B cell (primary cell): ENCODE measurements around the gene RAB8B.

Source experiments
- EZH2 ChIP-seq: IDR thresholded peaks from 2 replicates; pipeline ENCODE4 v1.6.1; 2012; ENCODE audit warnings: borderline replicate concordance, low read depth, mild to moderate bottlenecking, moderate library complexity, low read length; ENCODE audit not compliant: insufficient read depth, poor library complexity, severe bottlenecking
- TF ChIP-seq, protein P1 (sequence below): fragments of 200-600 bp; IDR thresholded peaks from one replicate; pipeline ENCODE4 v1.8.0; 2022; ENCODE audit warnings: antibody characterized with exemption, mild to moderate bottlenecking

DNA sequence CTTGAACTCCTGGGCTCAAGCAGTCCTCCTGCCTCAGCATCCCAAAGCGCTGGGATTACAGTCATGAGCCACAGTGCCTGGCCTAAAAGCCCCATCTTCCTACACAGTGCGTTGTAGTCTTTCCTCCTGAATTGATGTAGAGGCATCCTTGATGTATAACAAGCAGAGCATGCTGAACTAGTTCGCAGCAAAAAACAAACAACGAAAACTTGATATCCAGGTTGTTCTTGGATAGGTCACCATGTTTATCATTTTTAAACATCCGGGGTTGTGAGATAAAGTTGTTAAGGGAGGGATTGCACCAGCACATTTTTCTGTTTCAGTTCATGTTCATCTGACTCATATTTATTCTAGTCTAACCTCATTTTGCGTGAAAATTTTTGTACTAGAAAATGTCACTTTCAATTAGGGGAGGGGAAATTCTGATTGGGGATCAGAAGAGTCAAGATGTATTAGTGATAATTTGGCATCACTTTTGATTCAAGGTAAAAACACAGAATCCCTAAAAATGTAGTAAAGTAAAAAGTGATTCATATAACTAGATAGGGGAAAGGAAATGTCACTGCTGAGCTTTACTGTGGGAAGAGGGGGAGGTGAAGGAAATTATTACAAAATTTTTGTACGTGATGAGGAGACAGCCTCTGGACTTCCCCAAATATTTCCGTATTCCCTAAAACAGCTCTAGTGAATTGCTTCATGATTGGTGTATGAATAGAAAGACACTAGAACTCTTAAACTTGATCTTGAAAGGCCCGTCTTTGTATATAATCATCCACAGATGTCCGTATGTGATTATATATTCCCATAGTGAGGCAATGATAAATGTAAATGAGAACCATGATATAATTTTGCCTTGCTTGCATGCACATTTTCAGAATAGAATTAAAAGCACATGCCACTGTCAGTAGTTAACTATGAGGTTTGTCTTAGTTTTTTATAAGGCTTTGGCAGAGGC lies 22.9 kb downstream of the RAB8B start:
- TF ChIP-seq, protein P1, sequence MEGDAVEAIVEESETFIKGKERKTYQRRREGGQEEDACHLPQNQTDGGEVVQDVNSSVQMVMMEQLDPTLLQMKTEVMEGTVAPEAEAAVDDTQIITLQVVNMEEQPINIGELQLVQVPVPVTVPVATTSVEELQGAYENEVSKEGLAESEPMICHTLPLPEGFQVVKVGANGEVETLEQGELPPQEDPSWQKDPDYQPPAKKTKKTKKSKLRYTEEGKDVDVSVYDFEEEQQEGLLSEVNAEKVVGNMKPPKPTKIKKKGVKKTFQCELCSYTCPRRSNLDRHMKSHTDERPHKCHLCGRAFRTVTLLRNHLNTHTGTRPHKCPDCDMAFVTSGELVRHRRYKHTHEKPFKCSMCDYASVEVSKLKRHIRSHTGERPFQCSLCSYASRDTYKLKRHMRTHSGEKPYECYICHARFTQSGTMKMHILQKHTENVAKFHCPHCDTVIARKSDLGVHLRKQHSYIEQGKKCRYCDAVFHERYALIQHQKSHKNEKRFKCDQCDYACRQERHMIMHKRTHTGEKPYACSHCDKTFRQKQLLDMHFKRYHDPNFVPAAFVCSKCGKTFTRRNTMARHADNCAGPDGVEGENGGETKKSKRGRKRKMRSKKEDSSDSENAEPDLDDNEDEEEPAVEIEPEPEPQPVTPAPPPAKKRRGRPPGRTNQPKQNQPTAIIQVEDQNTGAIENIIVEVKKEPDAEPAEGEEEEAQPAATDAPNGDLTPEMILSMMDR, result no peak
- TF ChIP-seq EZH2, result no peak
